Lower leg skin (tissue), 3 donors: Measurements from ENCODE around the gene GGT5.
"Not testable (repeated sequence)": the region's sequence is repeated elsewhere in the genome, so short reads cannot be mapped to it uniquely, and the experiment has no call there.

Source experiments
- POLR2A ChIP-seq, 2 donors: fragments of 450-650 bp; IDR thresholded peaks; one replicate each; pipeline ENCODE4 v1.6.1; 2016 to 2017; ENCODE audit warnings: antibody characterized with exemption in 2 of 2, mild to moderate bottlenecking in 1 of 2, moderate library complexity in 1 of 2
- TF ChIP-seq, protein P1 (sequence below), 3 donors: fragments of 450-650 bp; IDR thresholded peaks; one replicate each; pipeline ENCODE4 v1.5.1; 2016; ENCODE audit warnings: antibody characterized with exemption in 3 of 3, mild to moderate bottlenecking in 3 of 3, moderate library complexity in 2 of 3

DNA sequence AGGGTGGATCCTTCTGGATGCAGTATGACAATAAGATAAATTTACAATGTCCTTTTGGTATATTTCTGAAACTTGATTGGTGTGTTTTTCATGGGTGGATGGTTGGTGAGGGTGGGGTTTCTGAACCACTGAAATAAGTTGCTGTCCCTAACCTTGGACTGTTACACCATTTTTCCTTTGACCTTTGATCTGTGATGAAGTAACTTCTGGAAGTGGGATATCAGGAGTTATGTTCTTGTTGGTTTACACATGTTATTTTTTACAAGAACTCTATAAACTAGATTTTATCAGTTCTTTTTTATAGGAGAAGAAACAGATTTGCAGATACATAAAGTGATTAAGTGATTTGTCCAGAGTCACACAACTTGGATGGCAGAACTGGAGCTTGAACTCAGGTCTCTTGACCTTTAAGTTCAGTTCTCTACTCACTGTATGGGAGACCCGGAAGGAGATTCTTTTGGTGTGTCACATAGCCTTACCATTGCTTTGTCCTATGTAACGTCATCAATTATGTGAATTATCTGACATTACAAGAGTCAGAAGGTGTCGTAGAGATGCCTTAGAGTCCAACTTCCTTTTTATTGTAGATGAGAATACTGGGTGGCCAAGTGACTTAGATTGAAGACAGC is 47.4 kb upstream of the GGT5 start:
- TF ChIP-seq POLR2A (IDR thresholded peaks at IDR 0.05), result not testable (repeated sequence)
- TF ChIP-seq, protein P1, sequence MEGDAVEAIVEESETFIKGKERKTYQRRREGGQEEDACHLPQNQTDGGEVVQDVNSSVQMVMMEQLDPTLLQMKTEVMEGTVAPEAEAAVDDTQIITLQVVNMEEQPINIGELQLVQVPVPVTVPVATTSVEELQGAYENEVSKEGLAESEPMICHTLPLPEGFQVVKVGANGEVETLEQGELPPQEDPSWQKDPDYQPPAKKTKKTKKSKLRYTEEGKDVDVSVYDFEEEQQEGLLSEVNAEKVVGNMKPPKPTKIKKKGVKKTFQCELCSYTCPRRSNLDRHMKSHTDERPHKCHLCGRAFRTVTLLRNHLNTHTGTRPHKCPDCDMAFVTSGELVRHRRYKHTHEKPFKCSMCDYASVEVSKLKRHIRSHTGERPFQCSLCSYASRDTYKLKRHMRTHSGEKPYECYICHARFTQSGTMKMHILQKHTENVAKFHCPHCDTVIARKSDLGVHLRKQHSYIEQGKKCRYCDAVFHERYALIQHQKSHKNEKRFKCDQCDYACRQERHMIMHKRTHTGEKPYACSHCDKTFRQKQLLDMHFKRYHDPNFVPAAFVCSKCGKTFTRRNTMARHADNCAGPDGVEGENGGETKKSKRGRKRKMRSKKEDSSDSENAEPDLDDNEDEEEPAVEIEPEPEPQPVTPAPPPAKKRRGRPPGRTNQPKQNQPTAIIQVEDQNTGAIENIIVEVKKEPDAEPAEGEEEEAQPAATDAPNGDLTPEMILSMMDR (IDR thresholded peaks at IDR 0.05), result not testable (repeated sequence)
